GM23248 (cell line): ENCODE measurements around the gene PDE10A. TPM values are rescaled to one million over a fixed set of nuclear protein-coding genes. Genes with fewer than 3 reads are reported as not detected.

Source experiments
- DNase-seq: peaks from one replicate; pipeline ENCODE4 v3.0.0-alpha.2; 2015
- H2AFZ ChIP-seq: fragments of 200-600 bp; sonication (generic); 2 replicates; pipeline ENCODE4 v1.6.1; 2016; ENCODE audit warnings: antibody characterized with exemption
- H3F3A ChIP-seq: fragments of 200-600 bp; sonication (generic); 2 replicates; pipeline ENCODE4 v1.6.1; 2016; ENCODE audit warnings: mild to moderate bottlenecking, antibody characterized with exemption, mixed run types; ENCODE audit not compliant: insufficient read depth
- H3K27ac ChIP-seq: fragments of 200-600 bp; sonication (generic); 2 replicates; pipeline ENCODE4 v1.5.1; 2016; ENCODE audit warnings: mild to moderate bottlenecking
- H3K27me3 ChIP-seq: fragments of 200-600 bp; sonication (generic); replicated peaks from 2 replicates; pipeline ENCODE4 v1.6.1; 2016; ENCODE audit warnings: mild to moderate bottlenecking; ENCODE audit not compliant: insufficient read depth
- H3K36me3 ChIP-seq: fragments of 200-600 bp; sonication (generic); 2 replicates; pipeline ENCODE4 v1.6.1; 2016; ENCODE audit warnings: low read depth, mild to moderate bottlenecking
- H3K4me1 ChIP-seq: fragments of 200-600 bp; sonication (generic); 2 replicates; pipeline ENCODE4 v1.6.1; 2016; ENCODE audit warnings: mild to moderate bottlenecking; ENCODE audit not compliant: insufficient read depth
- H3K4me2 ChIP-seq: fragments of 200-600 bp; sonication (generic); one replicate; pipeline ENCODE4 v1.6.1; 2016; ENCODE audit warnings: mild to moderate bottlenecking; ENCODE audit not compliant: unreplicated experiment
- H3K4me3 ChIP-seq: fragments of 200-600 bp; sonication (generic); 2 replicates; pipeline ENCODE4 v1.5.1; 2016; ENCODE audit warnings: mild to moderate bottlenecking
- H3K79me2 ChIP-seq: fragments of 200-600 bp; sonication (generic); 2 replicates; pipeline ENCODE4 v1.6.1; 2016; ENCODE audit warnings: mild to moderate bottlenecking; ENCODE audit not compliant: insufficient read depth
- H3K9ac ChIP-seq: fragments of 200-600 bp; sonication (generic); 2 replicates; pipeline ENCODE4 v1.6.1; 2016; ENCODE audit warnings: mild to moderate bottlenecking
- H3K9me2 ChIP-seq: fragments of 200-600 bp; sonication (generic); 2 replicates; pipeline ENCODE4 v1.6.1; 2016; ENCODE audit warnings: mixed run types, mild to moderate bottlenecking, moderate library complexity; ENCODE audit not compliant: insufficient read depth
- H3K9me3 ChIP-seq: fragments of 200-600 bp; sonication (generic); one replicate; pipeline ENCODE4 v1.6.1; 2017; ENCODE audit warnings: low read depth
- H4K20me1 ChIP-seq: fragments of 200-600 bp; sonication (generic); 2 replicates; pipeline ENCODE4 v1.6.0; 2016; ENCODE audit not compliant: insufficient read depth
- EZH2 ChIP-seq: fragments of 200-600 bp; sonication (generic); IDR thresholded peaks from 2 replicates; pipeline ENCODE4 v1.6.1; 2018; ENCODE audit warnings: antibody characterized with exemption, mild to moderate bottlenecking; ENCODE audit not compliant: insufficient read depth, poor library complexity, severe bottlenecking
- EZH2phosphoT487 ChIP-seq: fragments of 200-600 bp; sonication (generic); IDR thresholded peaks from 2 replicates; pipeline ENCODE4 v1.6.1; 2018; ENCODE audit warnings: antibody characterized with exemption, moderate library complexity, mild to moderate bottlenecking, low read depth; ENCODE audit not compliant: insufficient read depth
- WGBS, 2 experiments: methylation state at CpG; one replicate each; pipeline ENCODE4 v1.1.6; 2015 to 2017; ENCODE audit warnings: low lambda C conversion rate in 2 of 2, low coverage in 1 of 2; ENCODE audit errors: missing lambda C conversion rate in 2 of 2; 5-methylcytosine and 5-hydroxymethylcytosine counted together
- in situ Hi-C: fragments of 300-500 bp; cut with MboI; formaldehyde crosslinking; loops from 2 replicates; pipeline ENCODE4 v1.15.0; 2020
- polyA plus RNA-seq: library from polyadenylated mRNA; unstranded; fragments of >200 nt; fragmentation: Nextera tagmentation; extraction: Ambion mirVana; gene quantifications from 2 replicates; pipeline ENCODE4 v1.2.1, GENCODE V29; 2016
- total RNA-seq: library from RNA; depleted of rRNA; stranded (reverse); fragments of >200 nt; shearing (Covaris generic); gene quantifications from 2 replicates; pipeline ENCODE4 v1.2.3, GENCODE V29; 2014

The PDE10A gene
- total and polyA plus RNA-seq, 2 experiments from 2014 or later = 0.11 to 0.21 TPM

GRCh38 chr6:165551828-165552227 is 111.2 kb downstream of the PDE10A start:
- DNase-seq = no peak
- H3K79me2 ChIP-seq = no peaks in the 10 kb centered on the region

GRCh38 chr6:165548450-165548849 is 114.6 kb downstream of the PDE10A start:
- 31 to 47% methylated on average over 2 of the region's 2 CpGs for WGBS, 2 experiments
- Histone ChIP-seq H4K20me1 (no peaks in the 10 kb centered on the region), H3K27ac (no peak overlapping the region), H3K4me1 (no peaks in the 10 kb centered on the region), H3K79me2 (no peaks in the 10 kb centered on the region), H3K9ac (no peak overlapping the region), H3K9me3 (peaks cover 5% of the 10 kb centered on the region), H3K36me3 (no peaks in the 10 kb centered on the region), H3K4me2 (no peak overlapping the region), H3F3A (no peaks in the 10 kb centered on the region), H3K27me3 (no peaks in the 10 kb centered on the region), H3K9me2 (no peaks in the 10 kb centered on the region), H2AFZ (no peak overlapping the region), H3K4me3 (no peak overlapping the region)
- in situ Hi-C loops = no loop called here
- DNase-seq = no peak
- TF ChIP-seq EZH2 = no peak
- no peak for TF ChIP-seq EZH2phosphoT487

More at GRCh38 chr6:165551828-165552227, 111.2 kb downstream of the PDE10A start:
- H3K4me2 ChIP-seq = no peak overlapping the region
- in situ Hi-C loops = no loop called here
- no peaks in the 10 kb centered on the region for H3K36me3 ChIP-seq
- no peak overlapping the region for H3K9ac ChIP-seq
- H3K4me3 ChIP-seq = no peak overlapping the region
- no peak overlapping the region for H3K27ac ChIP-seq
- no peaks in the 10 kb centered on the region for H3K27me3 ChIP-seq
- no peak for TF ChIP-seq EZH2phosphoT487
- no peak for TF ChIP-seq EZH2
- H3K9me2 ChIP-seq = no peaks in the 10 kb centered on the region
- no peaks in the 10 kb centered on the region for H4K20me1 ChIP-seq
- 2% methylated on average over 3 of the region's 3 CpGs for WGBS, 2 experiments
- H3F3A ChIP-seq = no peaks in the 10 kb centered on the region
- H2AFZ ChIP-seq = no peak overlapping the region
- H3K4me1 ChIP-seq = no peaks in the 10 kb centered on the region
- H3K9me3 ChIP-seq = peaks cover 5% of the 10 kb centered on the region

- no peak overlapping the region for H3K27ac ChIP-seq
- H3K27me3 ChIP-seq = no peaks in the 10 kb centered on the region
- WGBS, 2 experiments = 26 to 45% methylated on average over 2 of the region's 2 CpGs
- H3K79me2 ChIP-seq = no peaks in the 10 kb centered on the region
- no peaks in the 10 kb centered on the region for H3F3A ChIP-seq
- TF ChIP-seq EZH2phosphoT487 (no peak), EZH2 (no peak)
- H3K4me2 ChIP-seq = no peak overlapping the region
- in situ Hi-C loops = no loop called here
- no peak overlapping the region for H3K9ac ChIP-seq
- no peak overlapping the region for H3K4me3 ChIP-seq
- H2AFZ ChIP-seq = no peak overlapping the region
- H4K20me1 ChIP-seq = no peaks in the 10 kb centered on the region
- no peaks in the 10 kb centered on the region for H3K4me1 ChIP-seq
- peaks cover 5% of the 10 kb centered on the region for H3K9me3 ChIP-seq
- H3K9me2 ChIP-seq = no peaks in the 10 kb centered on the region
- DNase-seq = no peak
- no peaks in the 10 kb centered on the region for H3K36me3 ChIP-seq
These were observed 117.2 kb downstream of the PDE10A start for GRCh38 chr6:165545806-165546205.

GRCh38 chr6:165543781-165544180 is 119.3 kb downstream of the PDE10A start:
- no peak for DNase-seq
- Histone ChIP-seq H3K9ac (no peak overlapping the region), H2AFZ (no peak overlapping the region), H3K27me3 (no peaks in the 10 kb centered on the region), H3K36me3 (no peaks in the 10 kb centered on the region), H3F3A (no peaks in the 10 kb centered on the region), H3K4me2 (no peak overlapping the region), H3K27ac (no peak overlapping the region), H3K4me3 (no peak overlapping the region), H4K20me1 (no peaks in the 10 kb centered on the region), H3K9me3 (no peaks in the 10 kb centered on the region), H3K79me2 (no peaks in the 10 kb centered on the region), H3K9me2 (no peaks in the 10 kb centered on the region), H3K4me1 (no peaks in the 10 kb centered on the region)
- WGBS, 2 experiments = 8 to 12% methylated on average over 4 of the region's 4 CpGs
- in situ Hi-C loops = no loop called here
- TF ChIP-seq EZH2phosphoT487 (no peak), EZH2 (no peak)

GRCh38 chr6:165536911-165537310 is 126.1 kb downstream of the PDE10A start:
- H3K27me3 ChIP-seq = no peaks in the 10 kb centered on the region
- H3K4me3 ChIP-seq = no peak overlapping the region
- no peaks in the 10 kb centered on the region for H4K20me1 ChIP-seq
- no peak overlapping the region for H2AFZ ChIP-seq
- H3K9me3 ChIP-seq = no peaks in the 10 kb centered on the region
- no peaks in the 10 kb centered on the region for H3K36me3 ChIP-seq
- H3K9ac ChIP-seq = no peak overlapping the region
- H3K4me2 ChIP-seq = no peak overlapping the region
- TF ChIP-seq EZH2phosphoT487 = no peak
- TF ChIP-seq EZH2 = no peak
- DNase-seq = no peak
- H3K9me2 ChIP-seq = no peaks in the 10 kb centered on the region
- in situ Hi-C loops = no loop called here
- no peaks in the 10 kb centered on the region for H3F3A ChIP-seq
- no peaks in the 10 kb centered on the region for H3K4me1 ChIP-seq
- no peaks in the 10 kb centered on the region for H3K79me2 ChIP-seq
- H3K27ac ChIP-seq = no peak overlapping the region
- 29 to 30% methylated on average over 4 of the region's 4 CpGs for WGBS, 2 experiments
